Stimulated activated CD4-positive, alpha-beta T cell treated with anti-CD3 and anti-CD28 coated beads, Interleukin-1b, Interleukin-23, amount 100 ng/mL, for 4 hours (primary cell): ENCODE results near the gene ASGR2.

ENCODE experiments used
- DNase-seq, 2 donors: peaks; one replicate each; pipeline ENCODE4 v3.0.0-alpha.2; 2020; ENCODE audit warnings: low read depth in 2 of 2

ASGR2 gene

GRCh38 chr17:7064261-7064660 is 50.4 kb downstream of the ASGR2 start:
- no peak for DNase-seq

GRCh38 chr17:7063518-7064094 is 51.0 kb downstream of the ASGR2 start:
- DNase-seq: no peak

GRCh38 chr17:7060165-7060891 is 54.3 kb downstream of the ASGR2 start:
- DNase-seq: peak in 1 of 2 donors; percentile 21

DNA sequence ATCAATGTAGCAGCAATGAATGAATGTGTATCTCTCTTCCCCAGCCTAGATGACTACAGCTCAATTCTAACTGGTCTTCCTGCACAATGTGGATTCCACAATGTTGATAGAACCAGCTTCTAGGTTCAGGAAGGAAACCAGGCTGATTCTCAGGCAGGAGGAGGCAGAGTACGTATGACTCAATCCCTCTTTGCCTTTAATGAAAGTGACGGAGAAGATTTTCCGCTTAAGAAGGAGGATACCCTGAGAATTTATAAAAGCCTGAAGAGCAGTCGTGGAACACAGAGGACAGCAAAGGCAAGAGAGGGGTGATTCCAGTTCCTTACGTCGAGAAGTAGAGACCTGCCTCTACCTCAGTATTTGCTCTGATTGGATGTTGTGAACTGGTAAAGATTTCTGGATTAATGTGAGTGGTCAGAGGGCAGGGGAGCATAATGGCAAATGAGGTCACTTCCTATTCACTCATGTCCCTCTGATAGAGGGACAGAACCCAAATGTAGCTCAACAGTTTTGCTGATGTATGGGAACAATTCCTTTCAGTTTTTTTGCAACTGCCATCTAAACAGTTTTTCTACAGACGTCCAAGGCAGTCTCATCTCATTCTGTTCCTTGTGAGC is 55.7 kb downstream of the ASGR2 start:
- DNase-seq: no peak

DNA sequence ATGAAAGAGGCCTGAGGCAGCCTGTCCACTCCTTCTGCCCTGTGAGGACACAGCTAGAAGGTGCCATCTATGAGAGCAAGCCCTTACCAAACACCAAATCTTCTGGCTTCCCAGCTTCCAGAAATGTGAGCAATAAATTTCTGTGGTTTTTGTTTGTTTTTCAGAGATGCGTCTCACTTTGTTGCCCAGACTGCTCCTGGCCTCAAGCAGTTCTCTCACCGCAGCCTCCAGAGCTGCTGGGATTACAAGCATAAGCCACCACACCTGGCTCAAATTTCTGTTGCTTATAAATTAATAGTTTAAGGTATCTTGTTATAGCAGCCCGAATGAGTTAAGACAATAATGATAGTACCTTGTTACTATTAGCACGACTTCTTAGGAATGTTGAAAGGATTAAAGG is 58.2 kb downstream of the ASGR2 start:
- DNase-seq: no peak
